Memory B cell (primary cell): ENCODE data around the gene DPH6.
"Not testable (repeated sequence)": the region's sequence is repeated elsewhere in the genome, so short reads cannot be mapped to it uniquely, and the experiment has no call there.

Experiments used
- ATAC-seq: fragments of 150-1000 bp; cut with Tn5 transposase; 2 replicates; pipeline ENCODE4 v1.10.0; 2021; ENCODE audit warnings: low read depth, mild to moderate bottlenecking, moderate library complexity
- DNase-seq, 2 donors: peaks; one replicate each; pipeline ENCODE4 v3.0.0; 2022; ENCODE audit warnings: low spot score in 2 of 2
- H3K27ac Mint-ChIP-seq: one replicate; pipeline ENCODE4 v1.8.0; 2022; ENCODE audit warnings: mild to moderate bottlenecking, moderate library complexity, mixed read lengths
- H3K27me3 Mint-ChIP-seq: one replicate; pipeline ENCODE4 v1.8.0; 2022; ENCODE audit warnings: mixed read lengths
- H3K36me3 Mint-ChIP-seq: one replicate; pipeline ENCODE4 v1.8.0; 2022; ENCODE audit warnings: mild to moderate bottlenecking, mixed read lengths
- H3K4me1 Mint-ChIP-seq: one replicate; pipeline ENCODE4 v1.8.0; 2022; ENCODE audit warnings: mixed read lengths
- H3K4me3 Mint-ChIP-seq: one replicate; pipeline ENCODE4 v1.8.0; 2022; ENCODE audit warnings: mild to moderate bottlenecking, moderate library complexity, mixed read lengths
- H3K9me3 Mint-ChIP-seq: one replicate; pipeline ENCODE4 v1.8.0; 2022; ENCODE audit warnings: mixed read lengths

The DPH6 gene

GRCh38 chr15:35427091-35427490, 118.9 kb downstream of the DPH6 start:
- DNase-seq: no peak
- no peaks in the 10 kb centered on the region for H3K27me3 Mint-ChIP-seq

GRCh38 chr15:35410775-35411174, 135.2 kb downstream of the DPH6 start:
- Mint-ChIP-seq H3K27ac (no peak overlapping the region), H3K9me3 (no peaks in the 10 kb centered on the region), H3K27me3 (no peaks in the 10 kb centered on the region), H3K4me1 (no peaks in the 10 kb centered on the region), H3K4me3 (no peak overlapping the region), H3K36me3 (no peaks in the 10 kb centered on the region)
- ATAC-seq (no peak), DNase-seq (no peak)

More at GRCh38 chr15:35427091-35427490, 118.9 kb downstream of the DPH6 start:
- no peak for ATAC-seq
- Mint-ChIP-seq H3K4me3 (no peak overlapping the region), H3K36me3 (peaks cover 7% of the 10 kb centered on the region), H3K27ac (peak overlapping the region; percentile 35), H3K9me3 (peaks cover 3% of the 10 kb centered on the region), H3K4me1 (no peaks in the 10 kb centered on the region)

GRCh38 chr15:35399901-35400300, 146.1 kb downstream of the DPH6 start:
- no peak for DNase-seq
- Mint-ChIP-seq H3K9me3 (no peaks in the 10 kb centered on the region), H3K4me1 (no peaks in the 10 kb centered on the region), H3K36me3 (peaks cover 24% of the 10 kb centered on the region), H3K27ac (no peak overlapping the region), H3K4me3 (no peak overlapping the region), H3K27me3 (no peaks in the 10 kb centered on the region)
- no peak for ATAC-seq

DNA sequence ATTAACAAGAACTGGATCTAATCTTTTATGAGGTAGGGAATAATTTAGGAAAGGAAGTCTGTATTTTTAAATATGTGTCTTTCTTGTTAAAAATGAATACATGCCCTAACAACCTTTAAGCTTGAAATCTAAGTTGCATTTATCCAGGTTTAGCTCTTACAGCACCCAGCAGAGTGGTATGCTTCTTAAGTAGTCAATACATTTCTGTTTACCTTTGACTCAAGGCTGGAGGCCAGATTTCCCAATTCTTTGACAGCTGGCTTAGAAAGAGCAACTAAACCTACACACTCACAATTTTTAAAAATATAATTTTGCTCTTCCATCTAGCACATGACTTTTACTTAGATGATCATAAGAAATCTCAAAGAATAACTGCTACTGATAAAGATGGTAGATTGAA, 148.9 kb downstream of the DPH6 start:
- Mint-ChIP-seq H3K27ac (no peak overlapping the region), H3K4me3 (no peak overlapping the region)
- no peak for ATAC-seq

GRCh38 chr15:35394416-35394815, 151.5 kb downstream of the DPH6 start:
- no peak overlapping the region for H3K4me3 Mint-ChIP-seq
- peaks cover 3% of the 10 kb centered on the region for H3K9me3 Mint-ChIP-seq
- no peaks in the 10 kb centered on the region for H3K4me1 Mint-ChIP-seq
- no peaks in the 10 kb centered on the region for H3K27me3 Mint-ChIP-seq
- DNase-seq (no peak), ATAC-seq (no peak)
- H3K36me3 Mint-ChIP-seq: peaks cover 22% of the 10 kb centered on the region
- no peak overlapping the region for H3K27ac Mint-ChIP-seq

More for the DNA sequence above, 148.9 kb downstream of the DPH6 start:
- Mint-ChIP-seq H3K9me3 (no peaks in the 10 kb centered on the region), H3K27me3 (no peaks in the 10 kb centered on the region), H3K36me3 (peaks cover 33% of the 10 kb centered on the region), H3K4me1 (no peaks in the 10 kb centered on the region)
- DNase-seq: no peak

DNA sequence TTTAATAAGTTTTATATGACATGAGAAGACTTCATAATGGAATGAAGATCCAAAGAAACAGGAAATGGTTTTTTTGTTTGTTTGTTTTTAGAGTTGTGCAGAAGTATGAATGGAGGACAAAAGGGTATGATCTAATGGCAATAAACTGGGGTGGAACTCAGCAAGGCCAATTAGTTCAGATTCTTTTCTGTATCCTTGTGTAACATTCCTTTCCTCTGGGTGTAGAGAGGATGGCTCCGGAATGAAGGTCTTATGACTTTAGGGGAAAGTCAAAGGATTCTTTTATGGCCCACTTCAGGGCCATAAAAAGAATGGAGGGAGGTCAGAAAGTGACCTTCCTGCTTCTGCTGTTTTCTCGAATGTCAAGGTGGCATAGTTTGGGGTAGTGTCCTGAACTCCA, 152.6 kb downstream of the DPH6 start:
- Mint-ChIP-seq H3K9me3 (peaks cover 3% of the 10 kb centered on the region), H3K4me1 (no peaks in the 10 kb centered on the region), H3K27me3 (no peaks in the 10 kb centered on the region), H3K36me3 (peaks cover 20% of the 10 kb centered on the region), H3K27ac (no peak overlapping the region), H3K4me3 (no peak overlapping the region)
- ATAC-seq (no peak), DNase-seq (no peak)

DNA sequence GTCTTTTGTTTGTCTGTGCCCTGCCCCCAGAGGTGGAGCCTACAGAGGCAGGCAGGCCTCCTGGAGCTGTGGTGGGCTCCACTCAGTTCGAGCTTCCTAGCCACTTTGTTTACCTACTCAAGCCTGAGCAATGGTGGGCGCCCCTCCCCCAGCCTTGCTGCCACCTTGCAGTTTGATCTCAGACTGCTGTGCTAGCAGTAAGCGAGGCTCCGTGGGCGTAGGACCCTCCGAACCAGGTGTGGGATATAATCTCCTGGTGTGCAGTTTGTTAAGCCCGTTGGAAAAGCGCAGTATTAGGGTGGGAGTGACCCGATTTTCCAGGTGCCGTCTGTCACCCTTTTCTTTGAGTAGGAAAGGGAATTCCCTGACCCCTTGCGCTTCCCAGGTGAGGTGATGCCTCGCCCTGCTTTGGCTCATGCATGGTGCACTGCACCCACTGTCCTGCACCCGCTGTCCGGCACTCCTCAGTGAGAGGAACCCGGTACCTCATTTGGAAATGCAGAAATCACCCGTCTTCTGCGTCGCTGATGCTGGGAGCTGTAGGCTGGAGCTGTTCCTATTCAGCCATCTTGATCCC, 154.5 kb downstream of the DPH6 start:
- not testable (repeated sequence) for H3K9me3 Mint-ChIP-seq, H3K27me3 Mint-ChIP-seq, DNase-seq, H3K4me1 Mint-ChIP-seq, H3K27ac Mint-ChIP-seq, H3K4me3 Mint-ChIP-seq, ATAC-seq
- H3K36me3 Mint-ChIP-seq: peaks cover 17% of the 10 kb centered on the region

DNA sequence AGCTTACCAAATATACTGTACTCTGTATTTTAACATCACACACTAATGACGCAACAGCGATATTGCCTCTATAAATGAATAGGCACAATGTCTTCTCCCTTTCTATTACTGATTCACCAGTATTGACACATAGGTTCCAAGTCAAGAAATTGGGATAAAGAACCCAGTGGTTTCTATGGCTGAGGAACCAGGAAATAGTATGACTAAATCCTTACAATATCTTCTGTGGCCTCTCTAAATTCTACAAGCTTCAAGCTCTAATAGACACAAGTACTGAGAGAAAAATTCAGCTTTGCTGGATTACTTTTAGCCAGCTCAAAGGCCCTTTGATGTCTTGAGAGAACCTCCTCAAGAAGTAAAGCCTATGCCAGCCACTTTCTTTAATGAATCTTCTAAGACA, 162.5 kb downstream of the DPH6 start:
- no peaks in the 10 kb centered on the region for H3K27me3 Mint-ChIP-seq
- no peak overlapping the region for H3K4me3 Mint-ChIP-seq
- H3K36me3 Mint-ChIP-seq: peaks cover 12% of the 10 kb centered on the region
- H3K9me3 Mint-ChIP-seq: no peaks in the 10 kb centered on the region
- no peak for DNase-seq
- ATAC-seq: no peak
- H3K27ac Mint-ChIP-seq: no peak overlapping the region
- no peaks in the 10 kb centered on the region for H3K4me1 Mint-ChIP-seq

DNA sequence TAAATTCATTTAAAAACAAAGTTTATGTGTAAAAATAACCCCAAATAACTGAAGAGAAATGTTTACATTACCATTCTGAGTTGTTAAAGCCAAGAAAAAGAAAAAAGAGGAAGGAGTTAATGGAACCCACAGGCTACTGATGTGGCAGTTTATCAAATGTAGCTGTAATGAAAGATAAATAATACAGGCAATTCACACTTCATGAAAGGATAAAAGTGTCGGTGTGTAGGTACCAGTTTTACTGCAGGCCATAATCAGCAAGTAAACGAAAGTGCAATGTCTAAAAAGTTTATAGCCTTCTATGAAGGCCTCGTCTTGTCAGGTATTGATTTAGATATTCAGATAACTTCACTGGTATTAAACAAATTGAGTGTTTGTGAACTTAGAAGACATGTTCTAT, 164.6 kb downstream of the DPH6 start:
- ATAC-seq (no peak), DNase-seq (no peak)
- Mint-ChIP-seq H3K4me1 (no peaks in the 10 kb centered on the region), H3K27me3 (no peaks in the 10 kb centered on the region), H3K9me3 (no peaks in the 10 kb centered on the region), H3K4me3 (no peak overlapping the region), H3K36me3 (peaks cover 21% of the 10 kb centered on the region), H3K27ac (no peak overlapping the region)

- Mint-ChIP-seq H3K27me3 (no peaks in the 10 kb centered on the region), H3K4me3 (no peak overlapping the region), H3K36me3 (peaks cover 21% of the 10 kb centered on the region), H3K4me1 (no peaks in the 10 kb centered on the region), H3K27ac (no peak overlapping the region), H3K9me3 (no peaks in the 10 kb centered on the region)
- ATAC-seq (no peak), DNase-seq (no peak)
Observed at GRCh38 chr15:35379972-35380371, 166.0 kb downstream of the DPH6 start.

DNA sequence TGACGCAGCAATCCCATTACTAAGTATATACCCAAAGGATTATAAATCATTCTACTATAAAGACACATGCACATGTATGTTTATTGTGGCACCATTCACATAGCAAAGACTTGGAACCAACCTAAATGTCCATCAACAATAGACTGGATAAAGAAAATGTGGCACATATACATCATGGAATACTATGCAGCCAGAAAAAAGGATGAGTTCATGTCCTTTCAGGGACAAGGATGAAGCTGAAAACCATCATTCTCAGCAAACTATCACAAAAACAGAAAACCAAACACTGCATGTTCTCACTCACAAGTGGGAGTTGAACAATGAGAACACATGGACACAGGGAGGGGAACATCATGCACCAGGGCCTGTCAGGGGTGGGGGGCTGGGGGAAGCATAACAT, 167.5 kb downstream of the DPH6 start:
- H3K27ac Mint-ChIP-seq, DNase-seq, H3K4me3 Mint-ChIP-seq, ATAC-seq, H3K27me3 Mint-ChIP-seq, H3K9me3 Mint-ChIP-seq, H3K4me1 Mint-ChIP-seq: not testable (repeated sequence)
- H3K36me3 Mint-ChIP-seq: peaks cover 21% of the 10 kb centered on the region

DNA sequence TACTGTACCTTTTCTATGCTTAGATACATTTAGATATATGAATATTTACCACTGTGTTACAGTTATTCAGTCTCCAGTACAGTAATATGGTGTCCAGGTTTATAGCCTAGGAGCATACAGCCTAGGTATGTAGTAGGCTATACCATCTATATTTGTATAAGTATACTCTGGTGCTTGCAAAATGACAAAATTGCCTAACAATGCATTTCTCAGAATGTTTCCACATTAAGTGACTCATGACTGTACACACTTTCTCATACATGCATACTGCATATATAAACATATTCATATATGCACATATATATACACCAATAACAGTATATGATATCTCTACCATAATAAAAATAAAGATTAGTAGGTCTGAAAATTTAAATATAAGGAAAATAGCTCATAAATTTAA, 169.3 kb downstream of the DPH6 start:
- ATAC-seq (no peak), DNase-seq (no peak)
- peaks cover 31% of the 10 kb centered on the region for H3K36me3 Mint-ChIP-seq
- H3K27ac Mint-ChIP-seq: no peak overlapping the region
- no peak overlapping the region for H3K4me3 Mint-ChIP-seq
- no peaks in the 10 kb centered on the region for H3K9me3 Mint-ChIP-seq
- no peaks in the 10 kb centered on the region for H3K4me1 Mint-ChIP-seq
- H3K27me3 Mint-ChIP-seq: no peaks in the 10 kb centered on the region

DNA sequence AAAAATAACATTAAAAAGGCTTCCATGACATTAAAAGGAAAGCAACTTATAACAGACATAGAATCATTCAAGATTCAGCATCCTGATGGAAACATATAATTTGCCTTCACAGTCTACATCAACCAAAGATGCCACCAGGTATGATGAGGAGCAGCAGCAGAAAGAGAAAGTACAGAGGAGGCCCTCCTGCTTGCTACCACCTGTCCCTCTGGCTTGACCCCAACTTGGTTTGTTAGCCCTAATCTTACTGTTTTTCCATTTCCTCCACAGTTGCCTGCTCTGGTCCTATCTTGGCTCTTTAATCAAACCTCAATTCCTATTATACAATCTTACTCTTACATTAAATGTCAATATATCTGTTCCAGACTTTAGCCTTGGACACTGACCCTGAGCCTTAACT, 171.3 kb downstream of the DPH6 start:
- ATAC-seq (no peak), DNase-seq (no peak)
- H3K36me3 Mint-ChIP-seq: peaks cover 37% of the 10 kb centered on the region

DNA sequence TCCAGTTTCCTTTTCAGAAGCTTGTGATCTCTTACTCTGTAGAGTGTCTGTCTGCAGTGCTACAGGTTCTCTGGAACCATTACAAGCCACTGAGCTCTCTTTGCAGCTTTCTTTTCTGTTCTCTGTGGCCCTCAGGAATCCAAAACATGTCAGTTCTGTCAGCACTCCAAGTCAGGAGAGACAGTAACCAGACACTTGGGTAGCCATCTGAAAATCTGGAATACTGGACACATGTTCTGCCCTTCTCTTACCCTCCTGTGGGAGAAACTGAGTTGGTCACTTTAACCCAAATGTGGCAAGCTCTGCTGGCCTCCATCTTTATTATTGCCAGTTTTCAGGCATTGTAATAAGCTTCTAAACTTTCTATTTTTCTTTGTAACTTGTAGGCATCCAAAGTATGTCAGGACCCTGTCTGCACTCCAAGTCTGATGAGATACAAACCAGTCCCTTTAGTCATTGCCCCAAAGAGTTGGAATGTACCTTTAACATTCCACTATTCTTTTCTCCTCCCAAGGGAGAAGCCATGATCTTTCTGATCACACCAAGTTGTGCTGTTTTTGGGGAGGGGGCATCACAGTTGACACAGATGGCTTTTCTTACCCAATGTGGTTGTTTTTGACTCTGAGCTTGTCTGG, 183.7 kb downstream of the DPH6 start:
- Mint-ChIP-seq H3K4me1 (no peaks in the 10 kb centered on the region), H3K4me3 (no peak overlapping the region), H3K27me3 (no peaks in the 10 kb centered on the region), H3K27ac (no peak overlapping the region), H3K9me3 (peaks cover 33% of the 10 kb centered on the region), H3K36me3 (peaks cover 14% of the 10 kb centered on the region)
- no peak for ATAC-seq
- no peak for DNase-seq

More for the DNA sequence above, 171.3 kb downstream of the DPH6 start:
- Mint-ChIP-seq H3K9me3 (no peaks in the 10 kb centered on the region), H3K27ac (no peak overlapping the region), H3K4me1 (no peaks in the 10 kb centered on the region), H3K27me3 (no peaks in the 10 kb centered on the region), H3K4me3 (no peak overlapping the region)

DNA sequence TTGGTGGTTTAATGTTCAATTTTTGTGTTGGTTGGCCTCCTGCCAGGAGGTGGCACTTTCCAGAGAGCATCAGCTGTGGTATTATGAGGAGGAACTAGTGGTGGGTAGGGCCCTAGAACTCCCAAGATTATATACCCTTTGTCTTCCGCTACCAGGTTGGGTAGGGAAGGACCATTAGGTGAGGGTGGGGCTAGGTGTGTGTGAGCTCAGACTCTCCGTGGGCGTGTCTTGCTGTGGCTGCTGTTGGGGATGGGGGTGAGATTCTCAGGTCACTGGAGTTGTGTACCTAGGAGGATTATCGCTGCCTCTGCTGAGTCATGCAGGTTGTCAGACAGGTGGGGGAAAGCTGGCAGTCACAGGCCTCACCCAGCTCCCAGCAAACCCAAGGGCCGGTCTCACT, 187.1 kb downstream of the DPH6 start:
- DNase-seq (no peak), ATAC-seq (no peak)
- Mint-ChIP-seq H3K36me3 (peaks cover 2% of the 10 kb centered on the region), H3K4me3 (no peak overlapping the region), H3K4me1 (no peaks in the 10 kb centered on the region), H3K27me3 (no peaks in the 10 kb centered on the region), H3K27ac (no peak overlapping the region), H3K9me3 (peaks cover 32% of the 10 kb centered on the region)
